IMR-90 (cell line): ENCODE data around the gene SPRR4. TPM values are rescaled to one million over a fixed set of nuclear protein-coding genes. Genes with fewer than 3 reads are reported as not detected.

Experiments
- ATAC-seq: fragments of 200-7000 bp; cut with Tn5 transposase; 2 replicates; pipeline ENCODE4 v1.9.1; 2020; ENCODE audit warnings: low read depth, mild to moderate bottlenecking, moderate library complexity
- BruUV-seq: library from RNA; stranded (reverse); fragments of 400-500 nt; replicated peaks from 2 replicates; lab custom pipeline; 2021; lab: Mats Ljungman, UMichigan
- CTCF ChIA-PET: fragments of 300-600 bp; formaldehyde crosslinking; extraction: SDS; loops from one replicate; lab custom pipeline; 2021; ENCODE audit warnings: antibody characterized with exemption; lab: Yijun Ruan, JAX
- POLR2A ChIA-PET: fragments of 300-600 bp; sonication (Branson Sonifier 250); formaldehyde crosslinking; loops from one replicate; lab custom pipeline; 2022; ENCODE audit warnings: antibody characterized with exemption; ENCODE audit not compliant: unreplicated experiment; lab: Charles Lee
- DNase-seq: peaks from one replicate; pipeline ENCODE4 v3.0.0; 2013
- H2AFZ ChIP-seq: replicated peaks from 2 replicates; pipeline ENCODE3; 2013; ENCODE audit warnings: low read length, mild to moderate bottlenecking; ENCODE audit not compliant: poor library complexity
- H2AK5ac ChIP-seq: 2 replicates; pipeline ENCODE4 v1.6.1; 2013; ENCODE audit warnings: low read depth, low read length, inconsistent platforms
- H2AK9ac ChIP-seq: replicated peaks from 2 replicates; pipeline ENCODE3; 2013; ENCODE audit warnings: mild to moderate bottlenecking, low read depth, low read length, moderate library complexity; ENCODE audit not compliant: poor library complexity
- H2BK120ac ChIP-seq: 2 replicates; pipeline ENCODE4 v1.6.1; 2013; ENCODE audit warnings: low read depth, low read length, inconsistent platforms
- H2BK15ac ChIP-seq: 3 replicates; pipeline ENCODE4 v1.6.1; 2013; ENCODE audit warnings: low read depth, low read length, inconsistent platforms
- H2BK20ac ChIP-seq: 2 replicates; pipeline ENCODE4 v1.6.1; 2013; ENCODE audit warnings: low read depth, mild to moderate bottlenecking, inconsistent platforms, low read length, moderate library complexity
- H2BK5ac ChIP-seq: 2 replicates; pipeline ENCODE4 v1.6.1; 2013; ENCODE audit warnings: mild to moderate bottlenecking, low read depth, low read length, inconsistent platforms; ENCODE audit not compliant: poor library complexity, severe bottlenecking
- H3K14ac ChIP-seq: replicated peaks from 2 replicates; pipeline ENCODE4 v1.6.1; 2013; ENCODE audit warnings: low read depth, low read length, inconsistent platforms
- H3K18ac ChIP-seq: 2 replicates; pipeline ENCODE4 v1.6.1; 2013; ENCODE audit warnings: low read depth, low read length, control low read depth
- H3K23ac ChIP-seq: 2 replicates; pipeline ENCODE4 v1.6.1; 2013; ENCODE audit warnings: low read depth, low read length, inconsistent platforms
- H3K27ac ChIP-seq: 2 replicates; pipeline ENCODE4 v1.5.1; 2013; ENCODE audit warnings: mild to moderate bottlenecking, control low read depth, low read length; ENCODE audit not compliant: insufficient read depth
- H3K27me3 ChIP-seq: 2 replicates; pipeline ENCODE4 v1.6.1; 2013; ENCODE audit warnings: low read length; ENCODE audit not compliant: control insufficient read depth, insufficient read depth
- H3K36me3 ChIP-seq: 2 replicates; pipeline ENCODE4 v1.6.1; 2013; ENCODE audit warnings: low read length, mixed read lengths; ENCODE audit not compliant: control insufficient read depth, insufficient read depth
- H3K4ac ChIP-seq: 2 replicates; pipeline ENCODE4 v1.6.1; 2013; ENCODE audit warnings: low read depth, low read length, inconsistent platforms
- H3K4me1 ChIP-seq: 2 replicates; pipeline ENCODE4 v1.6.1; 2013; ENCODE audit warnings: low read length, mixed read lengths; ENCODE audit not compliant: control insufficient read depth, insufficient read depth
- H3K4me2 ChIP-seq: 2 replicates; pipeline ENCODE4 v1.6.1; 2013; ENCODE audit warnings: low read depth, mild to moderate bottlenecking, control low read depth, low read length, moderate library complexity
- H3K4me3 ChIP-seq: 2 replicates; pipeline ENCODE4 v1.5.1; 2013; ENCODE audit warnings: low read depth, mild to moderate bottlenecking, control low read depth, low read length, moderate library complexity; ENCODE audit not compliant: insufficient read depth
- H3K56ac ChIP-seq: 2 replicates; pipeline ENCODE4 v1.6.1; 2013; ENCODE audit warnings: low read length, inconsistent platforms; ENCODE audit not compliant: insufficient read depth; ENCODE audit errors: extremely low read depth
- H3K79me1 ChIP-seq, 2 experiments: 2 replicates each; pipeline ENCODE4 v1.6.1; 2013; ENCODE audit warnings: low read length in 2 of 2, inconsistent platforms in 1 of 2, low read depth in 1 of 2
- H3K9ac ChIP-seq: 2 replicates; pipeline ENCODE4 v1.6.1; 2013; ENCODE audit warnings: low read depth, low read length, control low read depth
- H3K9me1 ChIP-seq: 2 replicates; pipeline ENCODE4 v1.6.1; 2013; ENCODE audit warnings: low read length, inconsistent platforms; ENCODE audit not compliant: insufficient read depth
- H3K9me3 ChIP-seq: 2 replicates; pipeline ENCODE4 v1.6.1; 2013; ENCODE audit warnings: low read length; ENCODE audit not compliant: control insufficient read depth, insufficient read depth
- H4K20me1 ChIP-seq: 2 replicates; pipeline ENCODE4 v1.6.1; 2013; ENCODE audit warnings: low read length, inconsistent platforms; ENCODE audit not compliant: insufficient read depth
- H4K5ac ChIP-seq: 2 replicates; pipeline ENCODE4 v1.6.1; 2013; ENCODE audit warnings: mild to moderate bottlenecking, low read depth, low read length, control low read depth
- H4K8ac ChIP-seq, 2 experiments: 2 replicates each; pipeline ENCODE4 v1.6.1; 2013; ENCODE audit warnings: low read depth in 2 of 2, low read length in 2 of 2, control low read depth in 1 of 2, inconsistent platforms in 1 of 2
- H4K91ac ChIP-seq: 2 replicates; pipeline ENCODE4 v1.6.1; 2013; ENCODE audit warnings: low read depth, low read length, inconsistent platforms; ENCODE audit not compliant: insufficient read depth
- CEBPB ChIP-seq: IDR thresholded peaks from 2 replicates; pipeline ENCODE4 v1.6.1; 2012; ENCODE audit warnings: low read depth, low read length, improper control_type of control experiment
- CHD1 ChIP-seq: IDR thresholded peaks from 2 replicates; pipeline ENCODE4 v1.6.1; 2012; ENCODE audit warnings: low read depth, low read length, improper control_type of control experiment
- FOS ChIP-seq: fragments of 150-350 bp; IDR thresholded peaks from 2 replicates; pipeline ENCODE4 v1.6.1; 2016; ENCODE audit warnings: low read depth, low read length
- MAFK ChIP-seq: IDR thresholded peaks from 2 replicates; pipeline ENCODE4 v1.6.1; 2012; ENCODE audit warnings: low read depth, low read length, improper control_type of control experiment
- MAZ ChIP-seq: IDR thresholded peaks from 2 replicates; pipeline ENCODE4 v1.6.1; 2012; ENCODE audit warnings: low read depth, mild to moderate bottlenecking, low read length, improper control_type of control experiment, moderate library complexity, borderline replicate concordance
- RAD21 ChIP-seq: IDR thresholded peaks from 2 replicates; pipeline ENCODE4 v1.6.1; 2012; ENCODE audit warnings: low read length, improper control_type of control experiment
- RFX5 ChIP-seq: IDR thresholded peaks from 2 replicates; pipeline ENCODE4 v1.8.0; 2012; ENCODE audit warnings: low read depth, mild to moderate bottlenecking, low read length, moderate library complexity
- WGBS, 2 experiments: methylation state at CpG; one replicate each; pipeline versions ENCODE4 v1.1.5 to v1.1.7; 2013; ENCODE audit warnings: missing lambda C conversion rate in 2 of 2; ENCODE audit not compliant: insufficient read length in 1 of 2; ENCODE audit errors: extremely low coverage in 2 of 2; 5-methylcytosine and 5-hydroxymethylcytosine counted together
- dilution Hi-C: fragments of 300-500 bp; cut with HindIII; formaldehyde crosslinking; loops from one replicate; pipeline ENCODE4 v1.14.3; 2018; ENCODE audit warnings: low sequenced_read_pairs; ENCODE audit not compliant: unreplicated experiment
- in situ Hi-C: fragments of 300-500 bp; cut with MboI; formaldehyde crosslinking; loops from 3 replicates; pipeline ENCODE4 v1.14.3; 2019; ENCODE audit warnings: low sequenced_read_pairs, inconsistent platforms, mixed read lengths
- intact Hi-C: fragments of 100-400 bp; cut with micrococcal nuclease; formaldehyde crosslinking; loops from 2 replicates; pipeline ENCODE4 v1.10.0; 2022
- polyA plus RNA-seq, 3 experiments: library from polyadenylated mRNA; depleted of rRNA; stranded (reverse); fragments of >200 nt; gene quantifications; 2 replicates each; pipeline ENCODE4 v1.2.3, GENCODE V29; 2012; ENCODE audit warnings: low replicate concordance in 1 of 3
- total RNA-seq: library from RNA; depleted of rRNA; stranded (reverse); fragments of >200 nt; gene quantifications from 2 replicates; pipeline ENCODE4 v1.2.3, GENCODE V29; 2012
- TF ChIP-seq, protein P1 (sequence below): fragments of 150-350 bp; IDR thresholded peaks from 2 replicates; pipeline ENCODE4 v1.6.1; 2016; ENCODE audit warnings: low read depth, mild to moderate bottlenecking, low read length, moderate library complexity, borderline replicate concordance
- TF ChIP-seq, protein P2 (sequence below): fragments of 150-350 bp; IDR thresholded peaks from 2 replicates; pipeline ENCODE4 v1.6.1; 2017; ENCODE audit warnings: mild to moderate bottlenecking, antibody characterized with exemption, low read length, low read depth

SPRR4 gene
- total and polyA plus RNA-seq, 2 of the 4 experiments (the other 2 are of a cell fraction), result not detected

DNA sequence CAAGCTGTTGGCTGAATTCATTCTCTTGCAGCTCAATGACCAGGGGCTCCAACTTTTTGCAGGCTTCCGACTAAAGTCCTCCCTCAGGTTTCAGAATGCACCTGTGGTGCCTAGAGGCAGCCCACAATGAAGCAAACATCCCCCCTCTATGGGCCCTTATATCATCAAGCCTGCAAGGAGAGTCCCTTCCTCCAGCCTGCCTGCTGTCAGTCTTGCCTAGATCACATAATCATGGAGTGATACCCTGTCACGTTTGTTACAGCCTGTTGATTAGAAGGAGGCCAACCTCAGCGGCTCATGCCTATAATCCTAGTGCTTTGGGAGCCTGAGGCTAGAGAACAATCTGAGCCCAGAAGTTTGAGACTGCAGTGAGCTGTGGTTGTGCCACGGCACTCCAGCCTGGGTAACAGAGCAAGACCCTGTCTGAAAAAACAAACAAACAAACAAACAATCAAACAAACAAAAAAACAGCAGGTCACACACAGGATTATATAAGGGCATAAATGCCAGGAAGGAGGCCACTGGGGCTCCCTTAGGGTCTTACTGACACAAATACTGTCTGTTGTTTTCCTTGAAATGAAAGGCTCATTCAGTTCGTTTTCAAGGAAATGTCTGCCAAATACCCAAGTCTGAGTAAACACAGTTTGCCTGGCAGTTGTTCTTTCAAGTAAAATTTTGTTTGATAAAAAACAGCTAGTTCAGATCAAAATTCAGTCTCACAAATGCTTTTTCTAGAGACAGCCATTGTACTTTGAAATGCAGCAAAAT, 26.4 kb downstream of the SPRR4 start:
- Histone ChIP-seq H3K36me3 (no peaks in the 10 kb centered on the region), H4K8ac (no peak overlapping the region), H3K9me3 (no peaks in the 10 kb centered on the region), H2AK5ac (no peak overlapping the region), H3K27ac (no peak overlapping the region), H3K4me1 (no peaks in the 10 kb centered on the region), H3K27me3 (no peaks in the 10 kb centered on the region), H3K23ac (no peak overlapping the region), H3K56ac (no peak overlapping the region), H3K79me1 (no peaks in the 10 kb centered on the region), H4K20me1 (no peaks in the 10 kb centered on the region), H2BK120ac (no peak overlapping the region), H4K5ac (no peak overlapping the region), H2BK5ac (no peak overlapping the region), H3K18ac (no peak overlapping the region), H2AK9ac (no peak overlapping the region), H3K14ac (no peak overlapping the region), H3K9me1 (no peaks in the 10 kb centered on the region), H3K4ac (no peak overlapping the region), H3K9ac (no peak overlapping the region), H2BK15ac (no peak overlapping the region), H4K91ac (no peak overlapping the region), H3K4me3 (no peak overlapping the region), H2AFZ (no peak overlapping the region), H3K4me2 (no peak overlapping the region), H2BK20ac (no peak overlapping the region)
- in situ Hi-C loops (no loop called here), intact Hi-C loops (no loop called here), dilution Hi-C loops (no loop called here)
- no peak for DNase-seq
- TF ChIP-seq MAFK (no peak), RAD21 (no peak), RFX5 (no peak), CEBPB (no peak), CHD1 (no peak), FOS (no peak), MAZ (no peak)
- TF ChIP-seq, protein P1, sequence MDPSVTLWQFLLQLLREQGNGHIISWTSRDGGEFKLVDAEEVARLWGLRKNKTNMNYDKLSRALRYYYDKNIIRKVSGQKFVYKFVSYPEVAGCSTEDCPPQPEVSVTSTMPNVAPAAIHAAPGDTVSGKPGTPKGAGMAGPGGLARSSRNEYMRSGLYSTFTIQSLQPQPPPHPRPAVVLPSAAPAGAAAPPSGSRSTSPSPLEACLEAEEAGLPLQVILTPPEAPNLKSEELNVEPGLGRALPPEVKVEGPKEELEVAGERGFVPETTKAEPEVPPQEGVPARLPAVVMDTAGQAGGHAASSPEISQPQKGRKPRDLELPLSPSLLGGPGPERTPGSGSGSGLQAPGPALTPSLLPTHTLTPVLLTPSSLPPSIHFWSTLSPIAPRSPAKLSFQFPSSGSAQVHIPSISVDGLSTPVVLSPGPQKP, result no peak
- TF ChIP-seq, protein P2, sequence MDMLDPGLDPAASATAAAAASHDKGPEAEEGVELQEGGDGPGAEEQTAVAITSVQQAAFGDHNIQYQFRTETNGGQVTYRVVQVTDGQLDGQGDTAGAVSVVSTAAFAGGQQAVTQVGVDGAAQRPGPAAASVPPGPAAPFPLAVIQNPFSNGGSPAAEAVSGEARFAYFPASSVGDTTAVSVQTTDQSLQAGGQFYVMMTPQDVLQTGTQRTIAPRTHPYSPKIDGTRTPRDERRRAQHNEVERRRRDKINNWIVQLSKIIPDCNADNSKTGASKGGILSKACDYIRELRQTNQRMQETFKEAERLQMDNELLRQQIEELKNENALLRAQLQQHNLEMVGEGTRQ, result no peak
- ATAC-seq, result no peak
- BruUV-seq, result no TSS peak
- ChIA-PET POLR2A (no interaction called here), CTCF (no interaction called here)
- 0% methylated on average over 1 of the region's 5 CpGs; no CpG with 5 or more reads in 1 of the 2 experiments for WGBS, 2 experiments
